GM12878 (cell line): ENCODE measurements around the gene LMAN1L. TPM values are rescaled to one million over a fixed set of nuclear protein-coding genes. Genes with fewer than 3 reads are reported as not detected.

Source experiments
- ATAC-seq: fragments of 200-7000 bp; cut with Tn5 transposase; 3 replicates; pipeline ENCODE4 v1.9.1; 2020; ENCODE audit warnings: mild to moderate bottlenecking, moderate library complexity
- BruUV-seq: library from RNA; stranded (reverse); fragments of 400-500 nt; replicated peaks from 2 replicates; lab custom pipeline; 2021; lab: Mats Ljungman, UMichigan
- CTCF ChIA-PET: fragments of 300-600 bp; sonication (Branson Sonifier 250); formaldehyde crosslinking; extraction: SDS; loops from one replicate; lab custom pipeline; 2021; ENCODE audit warnings: inconsistent platforms; lab: Yijun Ruan, JAX
- POLR2A ChIA-PET: fragments of 350-600 bp; formaldehyde crosslinking; extraction: SDS; loops from one replicate; lab custom pipeline; 2021; ENCODE audit warnings: inconsistent platforms; lab: Charles Lee
- RAD21 ChIA-PET: fragments of 300-600 bp; sonication (Branson Sonifier 250); formaldehyde crosslinking; loops from one replicate; lab custom pipeline; 2023; ENCODE audit warnings: antibody characterized with exemption; ENCODE audit not compliant: unreplicated experiment; lab: Charles Lee
- SMC1A ChIA-PET: fragments of 300-600 bp; sonication (Branson Sonifier 250); formaldehyde crosslinking; loops from one replicate; lab custom pipeline; 2023; ENCODE audit not compliant: unreplicated experiment, uncharacterized antibody; lab: Charles Lee
- DNase-seq: peaks from one replicate; pipeline ENCODE4 v3.0.0-alpha.2; 2011; ENCODE audit warnings: low read depth, low spot score
- FAIRE-seq: peaks from 3 replicates; lab custom pipeline; 2011; peaks lifted over from hg19 to GRCh38; lab: Jason Lieb, UNC
- H2AFZ ChIP-seq: 2 replicates; pipeline ENCODE4 v1.6.0; 2011; ENCODE audit warnings: low read depth, low read length, control low read depth; ENCODE audit not compliant: control insufficient read depth
- H3K27ac ChIP-seq: 2 replicates; pipeline ENCODE4 v1.5.1; 2011; ENCODE audit warnings: control low read depth; ENCODE audit not compliant: control insufficient read depth, insufficient read depth
- H3K27me3 ChIP-seq, 2 experiments: replicated peaks in 1 of 2; 2 replicates each; pipeline versions ENCODE4 v1.6.0 to v1.6.1; 2011; ENCODE audit warnings: low read length in 1 of 2; ENCODE audit not compliant: control insufficient read depth in 2 of 2, insufficient read depth in 2 of 2
- H3K36me3 ChIP-seq, 2 experiments: 2 replicates each; pipeline ENCODE4 v1.5.1; 2011; ENCODE audit warnings: low read length in 1 of 2; ENCODE audit not compliant: control insufficient read depth in 2 of 2, insufficient read depth in 2 of 2
- H3K4me1 ChIP-seq: 2 replicates; pipeline ENCODE4 v1.6.1; 2011; ENCODE audit warnings: mild to moderate bottlenecking, low read length, moderate library complexity, mixed read lengths; ENCODE audit not compliant: control insufficient read depth, insufficient read depth
- H3K4me2 ChIP-seq: 2 replicates; pipeline ENCODE4 v1.6.0; 2011; ENCODE audit warnings: control low read depth; ENCODE audit not compliant: control insufficient read depth, insufficient read depth
- H3K4me3 ChIP-seq: fragments of 200-600 bp; sonication (generic); 2 replicates; pipeline ENCODE4 v1.5.1; 2016
- H3K79me2 ChIP-seq: 2 replicates; pipeline ENCODE4 v1.6.0; 2011; ENCODE audit warnings: low read length; ENCODE audit not compliant: control insufficient read depth, insufficient read depth
- H3K9ac ChIP-seq: 2 replicates; pipeline ENCODE4 v1.8.0; 2011; ENCODE audit warnings: low read length, control low read depth, mixed read lengths; ENCODE audit not compliant: control insufficient read depth, insufficient read depth
- H3K9me3 ChIP-seq: replicated peaks from 3 replicates; pipeline ENCODE4 v1.5.1; 2011; ENCODE audit warnings: mild to moderate bottlenecking, low read length; ENCODE audit not compliant: control insufficient read depth, insufficient read depth
- H4K20me1 ChIP-seq: 2 replicates; pipeline ENCODE4 v1.6.0; 2011; ENCODE audit not compliant: control insufficient read depth, insufficient read depth
- IKZF2 ChIP-seq, 2 experiments: fragments of 450-650 bp; IDR thresholded peaks; 2 replicates each; pipeline ENCODE4 v1.6.1; 2017; ENCODE audit warnings: mild to moderate bottlenecking in 2 of 2, moderate library complexity in 2 of 2
- RBBP5 ChIP-seq: fragments of 200-600 bp; sonication (generic); conservative IDR thresholded peaks from 2 replicates; pipeline ENCODE4 v1.6.1; 2016
- RELA ChIP-seq: fragments of 450-650 bp; IDR thresholded peaks from 2 replicates; pipeline ENCODE4 v1.8.0; 2014; ENCODE audit warnings: borderline replicate concordance; ENCODE audit not compliant: partially characterized antibody
- RUNX3 ChIP-seq: IDR thresholded peaks from 2 replicates; pipeline ENCODE4 v1.6.1; 2012; ENCODE audit warnings: low read length, inconsistent platforms
- SMAD1 ChIP-seq: fragments of 450-650 bp; IDR thresholded peaks from 2 replicates; pipeline ENCODE4 v1.6.1; 2018; ENCODE audit warnings: mild to moderate bottlenecking, low read depth; ENCODE audit not compliant: partially characterized antibody
- ZSCAN29 ChIP-seq: fragments of 450-650 bp; IDR thresholded peaks from 2 replicates; pipeline ENCODE4 v1.6.1; 2017; ENCODE audit warnings: mild to moderate bottlenecking, moderate library complexity
- WGBS: methylation state at CpG from one replicate; pipeline ENCODE4 v1.1.6; 2016; ENCODE audit warnings: low lambda C conversion rate; ENCODE audit not compliant: insufficient replicate concordance, insufficient coverage; ENCODE audit errors: missing lambda C conversion rate; 5-methylcytosine and 5-hydroxymethylcytosine counted together
- in situ Hi-C: fragments of 300-500 bp; cut with MboI; formaldehyde crosslinking; loops from 9 replicates; pipeline ENCODE4 v1.14.3; 2018; ENCODE audit warnings: mixed read lengths
- intact Hi-C: fragments of 100-400 bp; cut with micrococcal nuclease; formaldehyde crosslinking; loops from one replicate; pipeline ENCODE4 v1.14.2; 2022; ENCODE audit not compliant: unreplicated experiment
- polyA plus RNA-seq, 11 experiments: library from polyadenylated mRNA; depleted of rRNA in 4 of 11; unstranded in 6 of 11; stranded (reverse) in 5 of 11; fragments of >200 nt; fragmentation: Nextera tagmentation in 4 of 11; fragmentation: Illumina TruSeq in 1 of 11; extraction: Ambion mirVana in 4 of 11; extraction: Trizol in 1 of 11; gene quantifications; 1 replicate in 1 of 11; 2 replicates in 10 of 11; pipeline versions ENCODE4 v1.2.1 to v1.2.3, GENCODE V29; 2011 to 2016; ENCODE audit warnings: inconsistent platforms in 2 of 11, missing spikeins in 2 of 11, low read depth in 1 of 11
- total RNA-seq, 4 experiments: library from RNA; depleted of rRNA in 3 of 4; stranded (reverse); fragments of >200 nt in 3 of 4; fragmentation: Illumina TruSeq in 1 of 4; extraction: Trizol in 1 of 4; gene quantifications; 2 replicates each; pipeline versions ENCODE4 v1.2.1 to v1.2.3, GENCODE V29; 2013 to 2021
- TF ChIP-seq, protein P1 (sequence below): IDR thresholded peaks from 2 replicates; pipeline ENCODE4 v1.6.1; 2012; ENCODE audit warnings: mild to moderate bottlenecking, low read depth, low read length
- TF ChIP-seq, protein P2 (sequence below): IDR thresholded peaks from 2 replicates; pipeline ENCODE4 v1.6.1; 2012; ENCODE audit warnings: low read depth, low read length, improper control_type of control experiment
- TF ChIP-seq, protein P3 (sequence below): fragments of 450-650 bp; IDR thresholded peaks from 2 replicates; pipeline ENCODE4 v1.6.1; 2016; ENCODE audit warnings: mild to moderate bottlenecking

The LMAN1L gene
- total and polyA plus RNA-seq, 10 of the 15 experiments (the other 5 are each of a cell fraction or from before 2014, with no cell fraction given) = not detected

DNA sequence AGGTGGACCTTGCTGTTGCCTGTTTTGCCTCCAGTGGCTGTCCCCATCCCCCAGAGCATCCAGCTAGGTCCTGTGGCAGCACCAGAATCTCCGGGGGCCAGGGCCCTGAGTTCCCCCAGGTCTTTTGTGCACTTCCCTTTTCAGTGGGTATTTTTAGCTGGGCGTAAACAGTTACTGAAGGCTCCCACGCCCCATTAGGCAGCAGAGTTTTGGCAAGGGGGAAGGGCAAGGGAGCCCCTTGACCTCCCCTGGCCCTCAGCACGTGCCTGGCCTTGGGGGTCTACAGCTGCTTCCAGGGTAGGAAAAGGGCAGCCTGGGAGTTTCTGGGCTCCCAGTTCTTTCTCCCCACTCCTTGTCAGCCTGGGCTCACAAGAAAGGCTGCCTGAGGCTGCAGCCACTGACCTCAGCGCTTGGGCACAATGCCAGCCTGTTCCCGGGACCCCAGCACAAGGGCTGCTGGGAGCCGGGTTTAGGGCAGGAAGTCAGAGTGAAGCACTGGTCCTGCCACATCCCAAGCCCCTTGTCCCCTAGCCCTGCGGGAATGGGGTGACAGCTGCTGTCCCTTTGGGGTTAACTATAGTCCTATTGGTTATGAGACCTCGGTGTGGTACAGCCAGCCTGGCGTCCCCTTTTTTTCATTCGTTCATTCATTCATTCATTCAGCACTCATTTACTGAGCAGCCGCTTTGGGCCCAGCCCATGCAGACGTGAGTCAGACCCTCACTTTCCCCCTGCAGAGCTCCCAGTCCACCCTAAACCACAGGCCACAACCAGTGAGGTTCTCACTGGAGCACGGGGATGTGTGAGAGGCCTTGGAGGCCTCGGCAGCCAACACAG, 22.3 kb upstream of the LMAN1L start (continued):
- TF ChIP-seq, protein P1, sequence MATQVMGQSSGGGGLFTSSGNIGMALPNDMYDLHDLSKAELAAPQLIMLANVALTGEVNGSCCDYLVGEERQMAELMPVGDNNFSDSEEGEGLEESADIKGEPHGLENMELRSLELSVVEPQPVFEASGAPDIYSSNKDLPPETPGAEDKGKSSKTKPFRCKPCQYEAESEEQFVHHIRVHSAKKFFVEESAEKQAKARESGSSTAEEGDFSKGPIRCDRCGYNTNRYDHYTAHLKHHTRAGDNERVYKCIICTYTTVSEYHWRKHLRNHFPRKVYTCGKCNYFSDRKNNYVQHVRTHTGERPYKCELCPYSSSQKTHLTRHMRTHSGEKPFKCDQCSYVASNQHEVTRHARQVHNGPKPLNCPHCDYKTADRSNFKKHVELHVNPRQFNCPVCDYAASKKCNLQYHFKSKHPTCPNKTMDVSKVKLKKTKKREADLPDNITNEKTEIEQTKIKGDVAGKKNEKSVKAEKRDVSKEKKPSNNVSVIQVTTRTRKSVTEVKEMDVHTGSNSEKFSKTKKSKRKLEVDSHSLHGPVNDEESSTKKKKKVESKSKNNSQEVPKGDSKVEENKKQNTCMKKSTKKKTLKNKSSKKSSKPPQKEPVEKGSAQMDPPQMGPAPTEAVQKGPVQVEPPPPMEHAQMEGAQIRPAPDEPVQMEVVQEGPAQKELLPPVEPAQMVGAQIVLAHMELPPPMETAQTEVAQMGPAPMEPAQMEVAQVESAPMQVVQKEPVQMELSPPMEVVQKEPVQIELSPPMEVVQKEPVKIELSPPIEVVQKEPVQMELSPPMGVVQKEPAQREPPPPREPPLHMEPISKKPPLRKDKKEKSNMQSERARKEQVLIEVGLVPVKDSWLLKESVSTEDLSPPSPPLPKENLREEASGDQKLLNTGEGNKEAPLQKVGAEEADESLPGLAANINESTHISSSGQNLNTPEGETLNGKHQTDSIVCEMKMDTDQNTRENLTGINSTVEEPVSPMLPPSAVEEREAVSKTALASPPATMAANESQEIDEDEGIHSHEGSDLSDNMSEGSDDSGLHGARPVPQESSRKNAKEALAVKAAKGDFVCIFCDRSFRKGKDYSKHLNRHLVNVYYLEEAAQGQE = no peak
- TF ChIP-seq IKZF2 (IDR thresholded peaks at IDR 0.05) = peak; percentile 79 to 86
- TF ChIP-seq RBBP5 = no peak
- peak; percentile 68 for TF ChIP-seq ZSCAN29
- no peak for TF ChIP-seq RUNX3
- TF ChIP-seq SMAD1 = no peak
- TF ChIP-seq, protein P2, sequence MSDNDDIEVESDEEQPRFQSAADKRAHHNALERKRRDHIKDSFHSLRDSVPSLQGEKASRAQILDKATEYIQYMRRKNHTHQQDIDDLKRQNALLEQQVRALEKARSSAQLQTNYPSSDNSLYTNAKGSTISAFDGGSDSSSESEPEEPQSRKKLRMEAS = peak; percentile 24; the same call in 1 of the 2 replicates

DNA sequence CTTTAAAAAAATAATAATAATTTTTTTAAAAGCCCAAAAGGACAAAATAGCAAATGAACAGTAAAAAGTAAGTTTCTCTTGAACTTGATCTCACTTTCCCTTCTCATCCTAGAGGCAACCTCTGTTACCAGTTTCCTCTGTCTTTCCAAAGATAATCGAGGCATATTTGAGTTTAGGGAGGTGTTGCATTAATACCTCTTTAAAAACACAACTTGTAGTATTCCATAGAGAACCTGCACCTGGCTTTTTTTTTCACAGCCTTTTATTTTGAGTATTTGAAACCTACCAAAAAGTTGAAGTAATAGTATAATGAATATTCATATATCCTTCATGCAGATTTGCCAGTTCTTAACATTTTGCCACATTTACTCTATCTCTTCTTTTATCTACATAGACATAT, 21.6 kb upstream of the LMAN1L start:
- Histone ChIP-seq H3K9ac (peak overlapping the region; percentile 82), H3K9me3 (no peaks in the 10 kb centered on the region), H4K20me1 (no peaks in the 10 kb centered on the region), H3K4me2 (peak overlapping the region; percentile 67), H3K4me3 (peak overlapping the region; percentile 77), H3K27ac (peak overlapping the region; percentile 96), H3K4me1 (peaks cover 64% of the 10 kb centered on the region), H3K36me3 (peaks cover 13 to 17% of the 10 kb centered on the region in 2 experiments; a peak in 3 of 4 replicates), H2AFZ (no peak overlapping the region)
- no peak for FAIRE-seq
- WGBS = 0% methylated on average over 1 of the region's 1 CpG
- ATAC-seq = no peak
- POLR2A ChIA-PET = interaction anchor here (0.8 to 14.2 kb wide), 4 partner anchors 8 to 393 kb away, joined by 3 to 602 read pairs (median 5); partner anchors contain the start of gene CSK
- intact Hi-C loops = no loop called here
- RAD21 ChIA-PET = interaction anchor here (1.8 to 25.2 kb wide), 3 partner anchors 1 to 79 kb away, joined by 7 to 1186 read pairs (median 1186); partner anchors contain the start of gene CSK
- SMC1A ChIA-PET = interaction anchor here (0.7 to 15.7 kb wide), 4 partner anchors 7 to 160 kb away, joined by 3 to 811 read pairs (median 38); partner anchors contain the start of gene CSK
- CTCF ChIA-PET = interaction anchor here (1.7 to 25.9 kb wide), 3 partner anchors 7 to 30 kb away, joined by 4 to 1288 read pairs (median 109); partner anchors contain the start of gene CSK
- in situ Hi-C loops = no loop called here
- TF ChIP-seq, protein P3, sequence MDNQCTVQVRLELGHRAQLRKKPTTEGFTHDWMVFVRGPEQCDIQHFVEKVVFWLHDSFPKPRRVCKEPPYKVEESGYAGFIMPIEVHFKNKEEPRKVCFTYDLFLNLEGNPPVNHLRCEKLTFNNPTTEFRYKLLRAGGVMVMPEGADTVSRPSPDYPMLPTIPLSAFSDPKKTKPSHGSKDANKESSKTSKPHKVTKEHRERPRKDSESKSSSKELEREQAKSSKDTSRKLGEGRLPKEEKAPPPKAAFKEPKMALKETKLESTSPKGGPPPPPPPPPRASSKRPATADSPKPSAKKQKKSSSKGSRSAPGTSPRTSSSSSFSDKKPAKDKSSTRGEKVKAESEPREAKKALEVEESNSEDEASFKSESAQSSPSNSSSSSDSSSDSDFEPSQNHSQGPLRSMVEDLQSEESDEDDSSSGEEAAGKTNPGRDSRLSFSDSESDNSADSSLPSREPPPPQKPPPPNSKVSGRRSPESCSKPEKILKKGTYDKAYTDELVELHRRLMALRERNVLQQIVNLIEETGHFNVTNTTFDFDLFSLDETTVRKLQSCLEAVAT = no peak
- no peak for TF ChIP-seq ZSCAN29
- TF ChIP-seq RELA = no peak
- TF ChIP-seq, all 136 proteins: peak for 0
- Histone ChIP-seq H3K79me2 (peaks cover 91% of the 10 kb centered on the region), H3K27me3 (no peaks in the 10 kb centered on the region)
- TSS peak; percentile 1 for BruUV-seq
- DNase-seq = no peak
